ENCODE data around the gene PLXNA2.
A peak's percentile ranks its signal among the peaks of the same experiment; 100 is the strongest.

PLXNA2 gene

DNA sequence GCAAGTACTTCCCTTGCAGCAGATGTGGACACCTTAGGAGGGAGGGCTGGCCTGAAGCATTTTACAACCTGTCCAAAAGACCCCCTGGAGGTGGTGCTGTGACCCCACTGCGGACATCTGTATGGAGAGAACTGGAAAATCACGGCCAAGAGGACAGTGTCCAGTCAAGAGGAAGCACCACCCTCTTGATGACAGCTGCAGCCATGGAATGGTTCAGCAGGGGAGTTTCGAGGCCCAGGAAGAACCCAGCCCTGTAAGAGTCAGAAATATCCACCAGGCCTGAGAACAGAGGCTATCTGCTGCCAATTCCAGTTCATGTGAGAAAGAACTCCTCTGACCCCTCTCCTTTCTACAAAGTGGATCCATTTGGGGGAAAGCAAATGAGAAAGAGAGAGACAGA lies 126.8 kb downstream of the PLXNA2 start:
- no peak for DNase-seq (ENCODE audit: low read depth, low spot score)

- DNase-seq (ENCODE audit: low read depth, low spot score) = no peak
Observed at GRCh38 chr1:208115924-208116640, 128.1 kb downstream of the PLXNA2 start.

DNA sequence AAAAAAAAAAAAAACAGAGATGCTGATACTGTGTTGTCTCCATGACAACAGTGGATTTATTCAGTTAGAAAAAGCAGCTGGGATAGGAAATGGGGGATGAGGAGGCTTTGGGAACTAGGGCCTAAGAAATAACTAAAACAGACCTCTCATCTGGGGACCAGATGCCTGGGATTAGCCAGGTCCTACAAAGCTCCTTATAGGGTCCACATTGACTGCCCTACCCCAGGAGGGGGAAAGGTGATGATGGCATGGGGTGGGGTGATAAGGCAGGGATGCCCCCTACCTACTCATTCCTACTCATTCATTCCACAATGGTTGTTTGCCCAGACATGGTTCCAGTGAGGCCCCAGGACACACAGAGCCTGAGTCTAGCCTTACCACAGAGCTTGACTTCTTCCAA lies 131.2 kb downstream of the PLXNA2 start:
- DNase-seq (ENCODE audit: low read depth, low spot score) = no peak

DNA sequence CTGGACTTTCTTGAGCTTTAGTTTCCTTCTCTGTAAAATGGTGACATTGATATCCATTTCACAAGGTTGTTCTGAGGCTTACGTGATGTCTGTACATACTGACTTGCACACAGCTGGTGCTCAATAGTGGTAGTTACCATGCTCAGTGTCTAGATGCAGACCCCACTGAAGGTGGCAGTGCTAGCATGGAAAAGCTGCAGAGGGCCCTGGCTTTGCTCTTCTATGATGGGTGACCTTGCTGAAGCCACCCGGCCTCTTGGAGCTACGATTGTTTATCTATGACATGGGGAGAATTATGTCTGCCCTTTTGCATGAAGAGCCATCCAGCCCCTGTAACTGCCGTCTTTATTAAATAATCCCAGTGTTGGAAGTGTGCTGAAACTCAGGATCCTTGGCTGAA lies 131.8 kb downstream of the PLXNA2 start:
- no peak for DNase-seq (ENCODE audit: low read depth, low spot score)

GRCh38 chr1:208111646-208112190 lies 132.5 kb downstream of the PLXNA2 start:
- DNase-seq (ENCODE audit: low read depth, low spot score) = no peak

DNA sequence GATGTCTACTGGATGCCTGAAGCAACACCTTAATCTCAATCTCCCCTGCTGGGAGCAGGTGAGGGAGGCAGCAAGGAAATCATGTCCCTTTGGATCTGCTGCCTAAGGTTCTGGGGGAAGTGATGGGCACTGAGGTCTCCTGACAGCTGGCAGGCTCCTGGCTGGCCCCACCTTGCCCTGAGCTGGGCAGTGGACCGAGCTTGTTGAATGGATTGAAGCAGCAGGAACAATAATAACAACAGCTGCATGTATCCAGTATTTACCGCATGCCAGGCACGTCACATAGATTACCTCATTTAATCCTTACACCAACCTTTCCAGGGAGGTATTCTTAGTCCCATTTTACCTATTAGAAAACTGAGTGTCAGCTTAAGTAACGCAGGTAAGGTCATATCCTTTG lies 133.9 kb downstream of the PLXNA2 start:
- DNase-seq (ENCODE audit: low read depth, low spot score) = no peak

DNA sequence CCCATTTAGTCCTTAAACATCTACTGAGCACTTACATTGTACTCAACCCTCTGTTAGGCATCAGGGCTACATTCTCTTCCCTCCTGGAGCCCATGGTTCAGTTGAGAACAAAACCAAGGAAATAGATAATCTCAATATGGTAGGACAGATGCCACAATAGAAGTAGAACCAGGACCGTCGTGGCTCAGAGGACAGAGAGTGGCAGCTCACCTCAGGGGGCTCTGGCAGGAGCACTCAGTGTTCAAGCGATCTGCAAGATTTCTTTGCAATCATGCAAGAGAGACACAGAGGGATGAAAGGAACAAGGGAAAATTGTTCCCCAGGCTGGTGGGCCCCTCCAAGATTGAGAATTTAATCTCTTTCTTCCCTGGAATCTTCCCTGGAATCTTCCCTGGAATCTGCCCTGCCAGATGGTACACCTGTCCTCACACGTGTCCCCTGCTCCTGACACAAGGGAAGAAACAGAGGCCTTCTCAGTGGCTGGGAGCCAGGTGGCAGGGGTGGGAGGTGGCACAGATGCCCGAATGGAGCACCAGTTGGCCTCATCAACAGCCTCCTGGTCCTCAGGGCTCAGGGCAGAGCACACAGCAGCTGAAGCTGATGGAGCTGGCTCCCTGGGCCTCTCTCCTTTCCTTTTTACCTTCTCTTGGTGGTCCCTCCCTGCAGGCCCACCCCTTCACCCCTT lies 135.4 kb downstream of the PLXNA2 start:
- no peak for DNase-seq (ENCODE audit: low read depth, low spot score)

GRCh38 chr1:208108213-208108608 lies 136.0 kb downstream of the PLXNA2 start:
- DNase-seq (ENCODE audit: low read depth, low spot score) = no peak

- DNase-seq (ENCODE audit: low read depth, low spot score) = peak; percentile 83
Observed at GRCh38 chr1:208107425-208108212, 136.6 kb downstream of the PLXNA2 start.

- DNase-seq (ENCODE audit: low read depth, low spot score) = no peak
Observed at GRCh38 chr1:208106218-208106617, 138.0 kb downstream of the PLXNA2 start.

DNA sequence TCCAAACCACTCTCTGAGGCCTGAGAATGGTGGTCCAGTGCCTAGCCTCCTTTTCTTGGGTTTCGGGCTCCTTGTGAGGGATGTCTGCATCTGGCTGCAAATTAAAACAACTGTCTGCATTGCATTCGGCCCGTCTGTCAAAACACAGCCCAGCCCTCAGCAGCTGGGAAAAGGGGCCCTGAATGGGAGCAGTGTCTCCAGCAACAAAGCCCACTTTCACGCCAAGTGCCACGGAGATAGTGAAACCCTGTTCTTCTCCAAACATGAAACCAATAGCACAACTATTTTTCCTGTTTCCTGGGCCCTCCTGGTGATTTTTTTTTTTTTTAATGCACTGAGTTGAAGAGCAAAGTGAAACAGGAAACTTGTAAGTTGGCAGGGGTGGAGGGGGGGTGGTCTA lies 138.4 kb downstream of the PLXNA2 start:
- no peak for DNase-seq (ENCODE audit: low read depth, low spot score)

DNA sequence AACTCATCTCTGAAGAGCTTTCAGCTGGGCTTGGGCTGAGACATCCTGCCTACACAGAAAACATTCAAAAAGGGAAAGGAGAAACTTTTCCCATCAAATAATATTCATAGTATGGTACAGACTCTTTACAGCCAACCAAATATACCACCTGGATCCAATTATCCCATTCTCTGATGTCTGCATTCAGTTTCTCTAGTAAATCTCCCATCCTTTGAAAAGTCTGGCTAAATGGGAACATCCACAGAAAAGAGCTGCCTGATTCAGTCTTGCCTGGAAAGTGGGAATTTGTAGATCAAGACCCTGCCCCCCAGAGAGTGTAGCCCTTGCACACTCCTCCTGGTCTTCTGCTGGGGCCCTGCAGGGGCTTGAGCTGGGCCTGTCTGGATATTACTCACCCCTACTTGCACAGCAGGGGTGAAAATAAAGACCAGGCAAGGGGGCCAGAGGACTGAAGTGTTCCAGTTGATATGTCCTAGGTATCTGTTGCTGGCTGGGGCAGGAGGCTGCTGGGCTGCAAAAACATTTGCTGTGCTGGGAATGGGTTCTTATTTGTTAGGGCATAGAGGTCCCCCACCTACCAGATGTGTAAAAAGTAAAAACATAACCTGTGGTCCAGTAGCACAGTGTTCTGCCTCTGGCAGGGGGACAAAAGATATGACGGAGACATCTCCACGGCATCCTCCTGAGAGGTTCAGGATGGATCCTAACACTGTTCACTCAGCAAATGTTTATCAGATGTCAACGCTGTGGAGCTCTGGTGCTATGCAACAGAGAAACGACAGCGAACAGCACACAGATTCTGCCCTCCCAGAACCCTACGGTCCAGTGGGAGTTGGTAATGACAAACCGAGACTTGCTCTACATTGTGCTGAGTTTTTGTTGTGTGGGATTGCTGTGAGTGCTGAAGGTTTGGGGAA lies 140.3 kb downstream of the PLXNA2 start:
- no peak for DNase-seq (ENCODE audit: low read depth, low spot score)

DNA sequence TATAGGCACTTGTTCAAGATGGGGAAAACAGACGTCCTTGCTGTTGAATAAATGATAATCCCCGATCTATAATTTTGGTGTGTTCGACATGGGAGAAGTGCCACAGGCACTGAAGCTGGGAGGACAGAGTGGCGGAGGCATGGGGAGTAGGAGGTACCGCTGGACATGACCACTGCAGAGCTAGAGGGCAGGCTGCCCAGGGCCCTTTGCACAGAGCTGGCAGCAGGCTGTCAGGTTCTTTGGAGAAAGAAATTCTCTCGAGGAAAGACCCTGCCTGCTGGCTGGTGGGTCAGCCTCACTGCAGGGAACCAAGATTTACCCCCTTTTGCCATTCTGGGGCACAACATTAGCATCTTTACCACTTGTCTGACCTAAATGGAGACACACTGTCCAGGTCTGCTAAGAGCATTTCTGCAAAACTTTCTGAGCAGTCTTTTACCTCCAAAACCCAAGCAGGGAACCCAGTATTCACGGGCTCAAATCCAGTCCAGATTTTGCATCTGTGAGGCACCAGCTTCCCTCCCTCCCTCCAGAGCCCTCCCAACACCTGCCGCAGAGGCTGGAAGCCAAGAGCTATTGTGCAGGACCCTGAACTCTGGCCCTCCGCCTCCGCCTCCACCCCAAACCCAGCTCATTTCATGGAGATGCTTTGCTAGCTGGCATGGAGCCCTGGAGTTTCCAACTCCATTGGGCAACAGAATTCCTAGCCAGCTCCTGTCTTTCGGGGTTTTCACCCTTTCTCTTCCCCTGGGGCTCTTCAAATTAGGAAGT lies 142.3 kb downstream of the PLXNA2 start:
- DNase-seq (ENCODE audit: low read depth, low spot score) = peak; percentile 44

DNA sequence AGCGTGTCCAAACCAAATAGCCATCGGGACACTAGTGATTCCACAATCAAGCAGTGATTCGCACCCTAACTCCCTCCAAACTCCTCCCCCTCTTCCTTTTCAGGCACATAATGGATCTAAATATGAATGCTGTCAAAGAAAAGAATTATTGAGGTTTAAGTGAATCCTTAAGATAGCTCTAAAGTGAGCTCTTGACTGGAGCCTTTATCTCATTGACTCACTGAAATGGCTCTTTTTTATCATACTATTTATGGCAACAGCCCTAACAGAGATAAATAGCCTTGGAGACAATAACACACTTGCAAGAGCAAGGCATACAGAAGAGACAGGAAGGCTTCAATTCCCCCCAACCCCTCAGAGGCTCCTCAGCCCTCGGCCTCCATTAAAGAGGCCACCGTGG lies 143.3 kb downstream of the PLXNA2 start:
- no peak for DNase-seq (ENCODE audit: low read depth, low spot score)

DNA sequence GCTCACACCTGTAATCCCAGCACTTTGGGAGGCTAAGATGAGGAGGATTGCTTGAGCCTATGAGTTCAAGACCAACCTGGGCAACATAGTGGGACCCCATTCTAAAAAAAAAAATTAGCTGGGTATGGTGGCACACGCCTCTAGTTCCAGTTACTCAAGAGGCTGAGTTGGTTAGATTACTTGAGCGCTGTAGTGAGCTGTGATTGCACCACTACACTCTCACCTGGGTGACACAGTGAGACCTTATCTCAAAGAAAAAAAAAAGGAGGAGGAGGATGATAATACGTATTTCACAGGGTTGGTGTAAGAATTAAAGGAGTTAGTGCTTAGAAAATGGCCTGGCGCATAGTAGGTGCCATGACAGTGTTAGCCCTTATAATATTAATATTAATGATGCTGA lies 144.1 kb downstream of the PLXNA2 start:
- DNase-seq (ENCODE audit: low read depth, low spot score) = no peak

DNA sequence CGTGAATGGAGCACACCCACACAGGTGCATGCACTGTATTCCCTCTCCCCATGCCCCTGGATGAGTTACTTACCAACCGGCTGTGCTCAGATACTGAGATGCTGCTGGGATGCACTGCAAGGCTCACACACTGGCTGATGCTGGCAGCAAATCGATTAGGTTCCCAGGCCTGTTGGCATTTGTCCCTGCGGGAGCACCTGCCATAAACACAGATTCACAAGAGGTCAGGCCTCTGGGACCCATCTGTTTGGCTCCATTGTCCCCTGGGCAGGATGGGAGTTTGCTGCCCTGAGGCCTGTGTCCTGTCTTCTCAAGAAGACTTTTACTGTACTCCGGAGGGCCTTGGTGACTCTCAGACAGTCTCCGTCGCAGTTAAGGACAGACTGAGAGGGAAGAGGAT lies 145.4 kb downstream of the PLXNA2 start:
- DNase-seq (ENCODE audit: low read depth, low spot score) = no peak

DNA sequence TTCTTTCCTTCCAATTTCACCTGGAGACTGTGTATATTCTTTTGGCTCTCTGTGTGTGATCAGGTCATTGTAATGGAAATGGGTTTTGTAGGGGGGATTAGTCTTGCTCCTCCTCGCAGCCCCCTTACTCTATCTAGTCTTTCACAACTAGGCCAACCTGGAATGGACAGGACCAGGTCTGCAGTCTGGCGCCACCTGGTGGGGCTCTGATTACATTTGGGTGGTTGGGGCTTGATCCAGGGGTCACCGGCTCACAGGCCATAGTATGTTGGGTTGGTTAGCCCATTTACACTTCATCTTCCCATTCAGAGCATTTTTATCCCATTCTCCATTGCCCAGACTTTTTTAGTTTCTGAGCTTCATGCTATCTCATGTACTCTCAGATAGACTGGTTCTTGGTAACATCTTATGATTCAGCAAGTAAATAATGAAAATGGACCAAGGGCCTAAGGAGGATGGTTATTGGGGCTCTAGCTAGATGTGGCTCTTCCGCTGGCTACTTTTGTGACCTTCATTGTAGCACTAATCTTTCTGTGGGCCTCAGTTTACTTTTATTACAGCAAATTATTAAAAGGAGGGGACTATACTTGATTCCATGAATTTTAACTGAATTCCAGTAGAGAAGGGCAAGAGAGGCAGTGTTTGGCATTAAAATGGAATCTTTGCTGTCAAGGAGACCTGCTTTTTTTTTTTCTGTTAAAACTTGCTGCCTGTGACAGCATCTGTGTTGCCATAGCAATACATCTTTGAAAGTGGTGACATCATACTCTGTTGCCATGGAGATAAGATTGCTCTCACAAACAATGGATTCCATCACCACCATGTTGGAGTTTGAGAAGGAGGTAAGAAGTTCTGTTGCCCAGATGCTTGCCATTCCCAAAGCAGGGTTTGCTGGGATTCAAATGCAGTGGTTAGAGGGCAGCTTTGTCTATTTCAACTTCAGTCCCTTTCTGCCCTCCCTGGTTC lies 150.1 kb downstream of the PLXNA2 start:
- peak; percentile 71 for DNase-seq (ENCODE audit: low read depth, low spot score)

- DNase-seq (ENCODE audit: low read depth, low spot score) = no peak
Observed at GRCh38 chr1:208093046-208093445, 151.1 kb downstream of the PLXNA2 start.
